ENCODE data around the gene ABO. TPM values are rescaled to one million over a fixed set of nuclear protein-coding genes. Genes with fewer than 3 reads are reported as not detected.

ABO gene
- total and polyA plus RNA-seq, 2 donors (not counting 3 experiments of a cell fraction or from before 2014, with no cell fraction given): not detected

GRCh38 chr9:133210609-133211008, 64.4 kb downstream of the ABO start:
- Histone ChIP-seq H3K36me3 (ENCODE audit: control insufficient read depth in 2 of 2, extremely low read depth in 1 of 2, insufficient read depth in 2 of 2, low read length in 2 of 2) (no peaks in the 10 kb centered on the region), H3K9me3 (replicated peaks; ENCODE audit: control insufficient read depth, insufficient read depth, low read length) (no peaks in the 10 kb centered on the region), H3K4me1 (ENCODE audit: control insufficient read depth, extremely low read depth, insufficient read depth, low read length) (no peaks in the 10 kb centered on the region), H3K4me2 (ENCODE audit: insufficient read depth, low read length) (no peak overlapping the region), H3K27ac (ENCODE audit: insufficient read depth, low read depth, low read length) (no peak overlapping the region), H3K27me3 (ENCODE audit: control insufficient read depth in 2 of 2, insufficient read depth in 2 of 2, low read length in 2 of 2) (peaks cover 2 to 4% of the 10 kb centered on the region in 2 experiments), H3K79me2 (ENCODE audit: control insufficient read depth, insufficient read depth, low read length) (no peaks in the 10 kb centered on the region), H3K9ac (replicated peaks; ENCODE audit: extremely low read depth, insufficient read depth, low read length) (no peak overlapping the region), H4K20me1 (replicated peaks; ENCODE audit: control insufficient read depth, extremely low read depth, insufficient read depth, low read length) (no peaks in the 10 kb centered on the region), H2AFZ (ENCODE audit: low read depth, low read length) (no peak overlapping the region), H3K9me1 (replicated peaks; ENCODE audit: control insufficient read depth, extremely low read depth, insufficient read depth, low read length) (no peaks in the 10 kb centered on the region), H3K4me3 (replicated peaks in 1 of 3; ENCODE audit: insufficient read depth in 1 of 3, low read depth in 1 of 3, low read length in 3 of 3) (no peak overlapping the region)
- FAIRE-seq (no peak), DNase-seq (ENCODE audit: low read depth, low spot score) (no peak)
- POLR2A ChIA-PET: no interaction called here
- BruUV-seq (replicated peaks): no TSS peak
- intact Hi-C loops (cut with micrococcal nuclease): no loop called here
- CTCF ChIA-PET: no interaction called here
- dilution Hi-C loops (cut with MboI; ENCODE audit: extremely low pct_ligation_motif_present, low sequenced_read_pairs): no loop called here
- TF ChIP-seq MAX (IDR thresholded peaks at IDR 0.05; ENCODE audit: insufficient read depth, insufficient read length) (no peak), CTCF (IDR thresholded peaks at IDR 0.05; ENCODE audit: extremely low read depth in 1 of 2, insufficient read depth in 1 of 2, low read depth in 1 of 2, low read length in 2 of 2) (no peak), POLR2A (IDR thresholded peaks at IDR 0.05; ENCODE audit: low read depth, low read length) (no peak), FOS (IDR thresholded peaks at IDR 0.05; ENCODE audit: borderline replicate concordance, insufficient read depth, low read length) (no peak), MYC (IDR thresholded peaks at IDR 0.05; ENCODE audit: low read depth, low read length) (no peak), EZH2 (IDR thresholded peaks at IDR 0.05; ENCODE audit: borderline replicate concordance, low read depth, low read length, severe bottlenecking) (no peak), JUN (IDR thresholded peaks at IDR 0.05; ENCODE audit: borderline replicate concordance, insufficient read depth, insufficient read length, low read depth) (no peak), POLR2AphosphoS5 (IDR thresholded peaks at IDR 0.05; ENCODE audit: insufficient read depth, low read depth, low read length) (no peak), GATA2 (IDR thresholded peaks at IDR 0.05; ENCODE audit: insufficient read depth, insufficient read length, low read depth, low read length) (no peak)

Measured in endothelial cell of umbilical vein (primary cell).